Skeletal muscle satellite cell (primary cell): ENCODE data around the gene DENND2D. TPM values are rescaled to one million over a fixed set of nuclear protein-coding genes. Genes with fewer than 3 reads are reported as not detected.

Experiments
- H3K27me3 ChIP-seq: 2 replicates; pipeline ENCODE4 v1.7.0; 2013; ENCODE audit warnings: low read length; ENCODE audit not compliant: control insufficient read depth, insufficient read depth
- H3K36me3 ChIP-seq: 2 replicates; pipeline ENCODE4 v1.7.0; 2013; ENCODE audit warnings: mild to moderate bottlenecking, control low read depth, low read length; ENCODE audit not compliant: insufficient read depth
- H3K4me1 ChIP-seq: 2 replicates; pipeline ENCODE4 v1.7.0; 2013; ENCODE audit warnings: low read length; ENCODE audit not compliant: control insufficient read depth, insufficient read depth
- H3K4me2 ChIP-seq: 2 replicates; pipeline ENCODE4 v1.7.0; 2013; ENCODE audit warnings: mild to moderate bottlenecking, low read length
- H3K4me3 ChIP-seq: 2 replicates; pipeline ENCODE4 v1.7.0; 2013; ENCODE audit warnings: low read length
- H3K9ac ChIP-seq: 2 replicates; pipeline ENCODE4 v1.7.0; 2013; ENCODE audit warnings: mild to moderate bottlenecking, low read depth, low read length, moderate library complexity
- H3K9me3 ChIP-seq: replicated peaks from 2 replicates; pipeline ENCODE4 v1.7.0; 2013; ENCODE audit warnings: mild to moderate bottlenecking, control low read depth, low read length
- total RNA-seq: library from RNA; depleted of rRNA; stranded (reverse); fragments of >200 nt; gene quantifications from 2 replicates; pipeline ENCODE4 v1.2.3, GENCODE V29; 2012; rRNA removed

Gene DENND2D, protein sequence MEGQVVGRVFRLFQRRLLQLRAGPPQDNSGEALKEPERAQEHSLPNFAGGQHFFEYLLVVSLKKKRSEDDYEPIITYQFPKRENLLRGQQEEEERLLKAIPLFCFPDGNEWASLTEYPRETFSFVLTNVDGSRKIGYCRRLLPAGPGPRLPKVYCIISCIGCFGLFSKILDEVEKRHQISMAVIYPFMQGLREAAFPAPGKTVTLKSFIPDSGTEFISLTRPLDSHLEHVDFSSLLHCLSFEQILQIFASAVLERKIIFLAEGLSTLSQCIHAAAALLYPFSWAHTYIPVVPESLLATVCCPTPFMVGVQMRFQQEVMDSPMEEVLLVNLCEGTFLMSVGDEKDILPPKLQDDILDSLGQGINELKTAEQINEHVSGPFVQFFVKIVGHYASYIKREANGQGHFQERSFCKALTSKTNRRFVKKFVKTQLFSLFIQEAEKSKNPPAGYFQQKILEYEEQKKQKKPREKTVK
- total RNA-seq = 1.3 and 3.0 TPM in 2 replicates

DNA sequence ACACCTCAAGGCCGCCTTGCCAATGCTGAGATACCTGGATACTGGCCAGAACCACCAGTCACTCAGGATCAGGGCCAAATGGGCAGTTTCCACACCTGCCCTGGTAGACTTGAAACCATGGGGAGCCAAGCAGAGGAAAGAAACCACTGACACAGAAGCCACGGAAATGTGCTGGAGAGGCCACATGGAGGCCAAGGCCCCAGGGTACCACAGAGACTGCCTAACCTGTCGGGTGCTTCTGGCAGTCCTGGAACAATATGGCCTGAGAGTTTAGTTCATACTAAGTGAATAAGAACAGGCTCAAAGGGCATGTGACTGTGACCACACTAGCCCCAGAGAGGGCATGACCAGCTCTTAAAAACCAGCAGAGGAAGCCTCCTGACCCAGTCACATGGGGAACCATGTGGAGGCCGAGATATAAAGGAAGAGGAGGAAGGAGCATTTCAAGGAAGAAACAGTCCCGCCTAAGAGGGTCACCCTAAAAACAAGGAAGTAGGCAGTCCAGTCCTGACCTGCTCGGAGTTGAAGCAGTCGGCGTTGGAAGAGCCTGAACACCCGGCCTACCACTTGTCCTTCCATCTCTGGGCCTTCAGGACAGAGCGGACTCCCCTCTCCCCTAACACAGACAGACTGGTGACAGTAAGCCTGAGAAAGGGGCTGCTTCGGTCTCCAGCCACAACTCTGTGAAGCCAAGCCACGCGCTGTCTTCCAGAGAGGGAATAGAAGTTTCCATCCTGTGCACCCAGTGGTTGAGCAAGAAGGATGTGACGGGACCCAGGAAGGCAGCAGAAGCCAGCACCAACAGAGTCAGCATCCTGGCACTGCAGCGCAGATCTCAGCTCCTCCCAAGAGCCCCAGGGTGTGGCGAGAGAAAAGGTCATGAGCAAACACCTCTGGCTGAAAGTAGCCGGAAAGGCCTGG, at the start of gene DENND2D:
DENND2D (minus strand) TSS at position 766 of the 921 bp plus-strand sequence; CDS start at position 579, 187 bp downstream.
- Histone ChIP-seq H3K27me3 (peaks cover 18% of the 10 kb centered on the region), H3K36me3 (no peaks in the 10 kb centered on the region), H3K4me2 (no peak within 1 kb of the TSS), H3K4me1 (peaks cover 4% of the 10 kb centered on the region), H3K4me3 (no peak within 1 kb of the TSS), H3K9me3 (no peaks in the 10 kb centered on the region), H3K9ac (no peak within 1 kb of the TSS)

DNA sequence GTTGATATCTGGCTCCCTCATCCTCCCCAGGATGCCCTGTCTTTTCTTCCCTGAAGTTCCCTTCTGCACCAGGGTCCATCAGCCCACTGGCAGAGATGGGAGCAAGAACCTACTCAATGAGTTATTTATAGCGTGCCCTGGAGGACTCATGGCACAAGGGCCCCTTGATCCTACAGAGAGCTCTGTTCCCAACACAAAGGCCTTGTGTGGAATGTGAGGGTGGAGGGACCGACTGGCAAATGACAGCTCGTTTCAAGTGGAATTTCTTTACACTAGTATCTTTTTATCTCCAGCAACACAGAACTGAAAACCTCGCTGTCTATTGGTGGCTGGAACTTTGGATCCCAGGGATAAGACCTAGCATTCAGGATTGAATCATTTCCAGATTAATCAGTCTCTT, 49.5 kb upstream of the DENND2D start:
- Histone ChIP-seq H3K9me3 (no peaks in the 10 kb centered on the region), H3K4me3 (no peak overlapping the region), H3K36me3 (no peaks in the 10 kb centered on the region), H3K27me3 (peaks cover 30% of the 10 kb centered on the region), H3K4me1 (no peaks in the 10 kb centered on the region), H3K4me2 (no peak overlapping the region), H3K9ac (no peak overlapping the region)

DNA sequence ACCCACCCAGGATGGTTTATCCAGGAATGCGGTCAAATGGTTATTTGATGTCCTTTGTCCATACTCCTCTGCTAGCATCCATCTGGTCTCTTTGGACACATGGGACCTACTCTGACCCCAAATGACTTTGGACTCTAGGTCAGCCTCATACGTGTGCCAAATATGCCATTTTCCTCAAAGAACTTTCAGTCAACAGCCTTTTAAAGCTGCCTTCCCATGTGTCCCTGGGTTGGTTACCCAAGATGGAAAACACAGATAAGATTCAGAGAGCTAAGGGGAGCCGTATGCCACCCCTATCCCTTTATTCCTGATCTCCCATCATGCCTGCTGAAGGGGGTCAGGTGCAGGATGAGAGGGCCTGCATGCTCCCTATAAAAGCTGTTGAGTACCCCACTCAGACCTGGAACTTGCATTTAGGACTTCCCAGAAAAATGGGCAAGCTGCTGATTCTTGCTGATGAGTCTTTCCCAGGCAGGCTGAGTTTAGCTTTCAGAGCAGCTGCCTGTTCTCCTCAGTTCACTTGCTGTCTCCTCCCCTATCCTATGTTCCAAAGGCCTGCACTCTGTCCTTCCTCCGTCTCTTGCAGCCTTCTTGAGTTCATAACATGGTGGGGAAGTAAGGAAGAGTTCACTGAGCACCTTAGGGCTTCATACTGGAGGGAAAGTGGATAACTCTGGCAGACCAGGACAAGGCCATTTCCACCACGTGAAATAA, 46.8 kb upstream of the DENND2D start:
- no peaks in the 10 kb centered on the region for H3K9me3 ChIP-seq

DNA sequence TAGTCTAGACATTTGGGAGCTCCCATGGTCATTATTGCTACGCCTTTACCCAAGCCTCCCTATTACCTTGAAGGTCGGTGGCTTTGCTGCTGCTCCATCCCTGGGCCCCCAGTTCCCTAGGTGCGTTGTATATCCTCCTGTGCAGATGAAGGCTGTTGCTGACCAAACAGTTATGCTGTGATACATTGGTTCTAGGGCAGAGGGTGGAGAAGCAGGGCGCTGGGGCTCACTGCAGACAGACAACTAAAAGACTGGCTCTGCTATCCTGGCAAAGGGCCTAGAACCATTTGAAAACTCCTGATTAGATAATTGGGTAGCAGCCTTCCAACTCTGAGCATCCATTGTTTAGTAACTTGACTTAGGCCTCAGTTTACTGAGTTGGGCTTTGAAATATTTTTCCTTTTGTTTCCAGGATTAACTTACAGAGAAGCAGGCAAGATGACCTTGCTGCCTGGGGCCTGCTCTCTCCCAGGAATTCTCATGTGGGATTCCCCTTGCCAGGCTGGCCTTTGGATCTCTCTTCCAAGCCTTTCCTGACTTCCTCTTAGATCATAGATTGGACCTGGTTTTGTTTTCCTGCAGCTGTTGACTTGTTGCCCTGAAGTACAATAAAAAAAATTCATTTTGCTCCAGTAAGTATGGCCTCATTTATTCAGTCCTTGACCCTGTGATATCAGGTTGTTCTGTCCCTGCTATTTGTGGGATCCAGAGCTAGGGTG, 42.5 kb upstream of the DENND2D start:
- Histone ChIP-seq H3K4me2 (no peak overlapping the region), H3K9ac (no peak overlapping the region), H3K4me3 (no peak overlapping the region), H3K36me3 (no peaks in the 10 kb centered on the region), H3K9me3 (no peaks in the 10 kb centered on the region), H3K4me1 (no peaks in the 10 kb centered on the region), H3K27me3 (no peaks in the 10 kb centered on the region)

More for the DNA sequence above, 46.8 kb upstream of the DENND2D start:
- no peak overlapping the region for H3K4me2 ChIP-seq
- H3K27me3 ChIP-seq = peaks cover 15% of the 10 kb centered on the region
- H3K4me3 ChIP-seq = no peak overlapping the region
- no peaks in the 10 kb centered on the region for H3K36me3 ChIP-seq
- H3K4me1 ChIP-seq = no peaks in the 10 kb centered on the region
- H3K9ac ChIP-seq = no peak overlapping the region

DNA sequence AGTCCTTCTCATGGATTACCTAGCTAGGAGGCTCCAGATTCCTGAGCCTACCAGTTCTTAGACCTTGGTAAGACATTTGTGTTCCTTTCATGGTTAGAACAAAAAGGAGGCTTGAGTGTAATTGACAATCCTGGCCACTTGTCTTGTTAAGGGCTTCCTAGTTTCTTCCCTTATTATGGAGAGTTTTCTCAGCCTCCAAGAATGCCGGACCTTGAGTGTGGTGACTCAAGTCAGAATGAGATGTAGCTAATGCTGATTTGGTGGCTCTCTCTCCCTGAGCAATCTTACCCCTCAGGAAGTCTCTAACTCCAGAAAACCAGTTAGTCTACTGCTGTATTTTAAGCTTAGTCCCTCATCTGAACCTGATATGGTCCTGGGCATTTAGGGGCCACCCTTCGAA, 41.4 kb upstream of the DENND2D start:
- H3K27me3 ChIP-seq = no peaks in the 10 kb centered on the region
- no peaks in the 10 kb centered on the region for H3K9me3 ChIP-seq
- H3K4me1 ChIP-seq = no peaks in the 10 kb centered on the region
- no peak overlapping the region for H3K9ac ChIP-seq
- H3K36me3 ChIP-seq = no peaks in the 10 kb centered on the region
- no peak overlapping the region for H3K4me3 ChIP-seq
- H3K4me2 ChIP-seq = no peak overlapping the region

DNA sequence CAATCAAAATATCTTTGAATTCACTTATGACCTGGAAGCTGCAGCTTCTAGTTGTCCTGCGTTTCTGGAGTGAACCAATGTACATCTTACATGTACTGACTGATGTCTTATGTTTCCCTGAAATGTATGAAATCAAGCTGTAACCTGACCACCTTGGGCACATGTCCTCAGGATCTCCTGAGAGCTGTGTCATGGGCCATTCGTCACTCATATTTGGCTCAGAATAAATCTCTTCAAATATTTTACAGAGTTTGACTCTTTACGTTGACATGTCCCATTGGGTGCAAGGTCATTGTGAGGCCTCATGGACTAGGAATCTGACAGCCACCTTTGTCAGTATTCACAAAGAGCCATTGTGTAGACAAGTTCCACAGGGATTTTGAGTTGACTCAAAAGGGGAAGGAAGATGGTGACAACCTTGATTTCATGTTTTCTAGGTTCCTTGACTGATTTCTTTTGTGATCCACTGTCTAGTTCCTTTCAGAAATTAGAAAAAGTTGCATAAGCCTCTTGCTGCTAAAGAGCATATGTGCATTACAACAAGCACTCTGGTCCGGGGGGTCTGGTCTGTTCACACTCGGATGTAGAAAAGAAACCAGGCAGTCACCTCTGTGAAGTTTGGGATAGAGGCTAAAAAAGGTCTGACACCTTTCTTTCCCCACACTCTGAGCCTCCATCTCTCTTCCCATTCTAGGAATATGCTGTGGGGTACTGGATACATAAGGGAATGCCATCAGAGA, 37.8 kb upstream of the DENND2D start:
- no peaks in the 10 kb centered on the region for H3K36me3 ChIP-seq
- no peak overlapping the region for H3K4me3 ChIP-seq

DNA sequence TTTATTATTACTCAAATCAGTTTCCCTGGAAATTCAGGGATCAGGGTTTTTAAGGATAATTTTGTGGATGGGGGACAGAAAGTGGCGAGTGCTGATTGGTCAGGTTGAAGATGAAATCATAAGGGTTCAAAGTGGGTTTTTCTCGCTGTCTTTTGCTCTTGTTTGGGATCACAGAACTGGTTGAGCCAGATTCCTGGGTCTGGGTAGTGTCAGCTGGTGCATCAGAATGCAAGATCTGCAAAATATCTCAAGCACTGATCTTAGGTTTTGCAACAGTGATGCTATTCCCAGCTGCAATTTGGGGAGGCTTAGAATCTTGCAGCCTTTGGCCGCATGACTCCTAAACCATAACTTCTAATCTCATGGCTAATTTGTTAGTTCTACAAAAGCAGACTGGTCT, 36.4 kb upstream of the DENND2D start:
- no peaks in the 10 kb centered on the region for H3K27me3 ChIP-seq
- no peak overlapping the region for H3K9ac ChIP-seq
- no peaks in the 10 kb centered on the region for H3K36me3 ChIP-seq
- no peaks in the 10 kb centered on the region for H3K9me3 ChIP-seq
- no peak overlapping the region for H3K4me3 ChIP-seq
- no peak overlapping the region for H3K4me2 ChIP-seq
- peaks cover 14% of the 10 kb centered on the region for H3K4me1 ChIP-seq

More for the DNA sequence above, 37.8 kb upstream of the DENND2D start:
- Histone ChIP-seq H3K9ac (no peak overlapping the region), H3K4me2 (no peak overlapping the region), H3K27me3 (no peaks in the 10 kb centered on the region), H3K4me1 (peaks cover 14% of the 10 kb centered on the region), H3K9me3 (no peaks in the 10 kb centered on the region)

DNA sequence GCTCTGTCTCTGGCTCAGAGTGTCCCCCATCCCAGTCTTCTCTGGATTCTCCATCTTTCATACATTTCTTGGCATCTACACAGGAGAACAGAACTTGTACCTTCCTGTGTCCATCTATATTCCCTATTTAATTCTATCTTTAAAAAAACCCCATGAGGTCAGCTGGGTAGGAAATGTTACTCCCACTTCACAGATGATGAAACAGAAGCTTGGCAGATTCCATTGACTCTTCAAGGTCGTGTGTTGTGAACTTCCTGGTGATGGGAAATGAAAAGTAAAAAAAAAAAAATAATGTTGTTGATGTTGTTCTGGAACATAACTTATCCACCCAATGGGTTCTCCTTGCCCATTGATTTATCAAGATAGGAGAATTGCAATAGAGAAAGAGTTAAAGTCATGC, 35.9 kb upstream of the DENND2D start:
- peaks cover 14% of the 10 kb centered on the region for H3K4me1 ChIP-seq
- no peaks in the 10 kb centered on the region for H3K9me3 ChIP-seq
- H3K36me3 ChIP-seq = no peaks in the 10 kb centered on the region
- no peak overlapping the region for H3K4me2 ChIP-seq
- H3K27me3 ChIP-seq = no peaks in the 10 kb centered on the region
- no peak overlapping the region for H3K9ac ChIP-seq
- no peak overlapping the region for H3K4me3 ChIP-seq

DNA sequence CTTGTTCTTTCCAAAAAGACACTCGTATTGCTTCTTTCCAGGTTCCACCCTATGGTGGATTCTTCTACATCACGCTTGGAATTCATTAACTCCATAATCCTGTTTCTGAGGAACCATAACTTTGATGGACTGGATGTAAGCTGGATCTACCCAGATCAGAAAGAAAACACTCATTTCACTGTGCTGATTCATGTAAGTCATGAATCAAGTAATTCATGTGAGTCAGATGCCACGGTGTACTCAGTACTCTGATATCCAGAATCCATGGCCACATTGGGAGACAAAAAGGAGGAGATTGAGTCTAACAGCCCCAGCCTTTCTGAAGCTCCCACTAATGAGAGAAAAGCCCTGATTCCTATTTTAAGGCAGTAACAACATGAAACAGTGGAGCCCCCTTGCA, 34.4 kb upstream of the DENND2D start:
- H3K36me3 ChIP-seq = no peaks in the 10 kb centered on the region
- no peak overlapping the region for H3K9ac ChIP-seq
- no peak overlapping the region for H3K4me2 ChIP-seq
- no peaks in the 10 kb centered on the region for H3K9me3 ChIP-seq
- no peaks in the 10 kb centered on the region for H3K27me3 ChIP-seq
- no peak overlapping the region for H3K4me3 ChIP-seq
- peaks cover 14% of the 10 kb centered on the region for H3K4me1 ChIP-seq

DNA sequence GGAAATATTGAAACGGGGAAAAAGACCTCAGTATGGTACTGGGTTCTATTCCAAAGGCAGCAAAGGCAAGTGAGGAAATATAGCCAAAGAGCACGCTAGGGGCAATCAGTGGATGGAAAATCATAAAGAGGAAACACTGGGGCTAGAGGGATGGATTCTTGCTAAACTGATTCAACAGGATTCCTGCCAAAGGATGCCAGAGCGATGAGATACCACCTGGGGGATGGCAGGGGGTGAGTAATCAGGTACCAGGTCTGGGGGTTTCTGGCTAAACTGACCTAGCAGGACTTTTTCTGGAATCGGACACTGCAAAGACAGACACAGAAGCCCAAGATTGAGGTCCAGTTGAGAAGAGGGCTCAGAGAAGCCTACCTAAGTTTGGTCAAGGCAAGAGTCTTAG, 33.8 kb upstream of the DENND2D start:
- Histone ChIP-seq H3K36me3 (no peaks in the 10 kb centered on the region), H3K4me2 (no peak overlapping the region), H3K9me3 (no peaks in the 10 kb centered on the region), H3K9ac (no peak overlapping the region), H3K4me3 (no peak overlapping the region), H3K27me3 (no peaks in the 10 kb centered on the region), H3K4me1 (peaks cover 14% of the 10 kb centered on the region)
